Subcutaneous preadipocyte (primary cell): ENCODE measurements around the gene KRTAP1-1. TPM values are rescaled to one million over a fixed set of nuclear protein-coding genes. Genes with fewer than 3 reads are reported as not detected.

Experiments used
- small RNA-seq: library from RNA; depleted of rRNA; stranded (forward); fragments of <200 nt; gene quantifications from one replicate; pipeline ENCODE3, GENCODE V24; 2012
- total RNA-seq: library from RNA; depleted of rRNA; stranded (reverse); fragments of >200 nt; gene quantifications from 2 replicates; pipeline ENCODE4 v1.2.3, GENCODE V29; 2012

The KRTAP1-1 gene
- total RNA-seq, result not detected in 2 replicates

GRCh38 chr17:41040783-41041571, at the start of gene KRTAP1-1:
KRTAP1-1 (minus strand) TSS chr17:41041450; CDS start chr17:41041397, 53 bp downstream.

GRCh38 chr17:41084100-41084856, 43.0 kb upstream of the KRTAP1-1 start, which contains the start of gene KRTAP4-7:
KRTAP4-7 (plus strand) TSS chr17:41084150; CDS start chr17:41084207, 57 bp downstream.

GRCh38 chr17:41065829-41066624, 24.8 kb upstream of the KRTAP1-1 start, which contains the start of gene KRTAP2-4:
KRTAP2-4 (minus strand) TSS chr17:41065879; CDS start chr17:41065845, 34 bp downstream.

GRCh38 chr17:41060052-41060604, 18.9 kb upstream of the KRTAP1-1 start, which contains the start of gene KRTAP2-3:
KRTAP2-3 (minus strand) TSS chr17:41060114; CDS start chr17:41060050, 64 bp downstream.

GRCh38 chr17:41055130-41055529, 13.9 kb upstream of the KRTAP1-1 start, which contains the start of gene KRTAP2-2:
KRTAP2-2 (minus strand) TSS chr17:41055230; CDS start chr17:41055211, 19 bp downstream.

GRCh38 chr17:41046735-41047465, 5.7 kb upstream of the KRTAP1-1 start, which contains the start of gene KRTAP2-1:
KRTAP2-1 (minus strand) TSS chr17:41047316; CDS start chr17:41047267, 49 bp downstream.

GRCh38 chr17:41034346-41034935, 6.8 kb downstream of the KRTAP1-1 start, which contains the start of gene KRTAP1-3:
KRTAP1-3 (minus strand) TSS chr17:41034874; CDS start chr17:41034821, 53 bp downstream.

GRCh38 chr17:41029633-41030245, 11.5 kb downstream of the KRTAP1-1 start, which contains the start of gene KRTAP1-4:
KRTAP1-4 (minus strand) TSS chr17:41030195; CDS start chr17:41030078, 117 bp downstream.

GRCh38 chr17:41026715-41027471, 14.4 kb downstream of the KRTAP1-1 start, which contains the start of gene KRTAP1-5:
KRTAP1-5 (minus strand) TSS chr17:41027208; CDS start chr17:41027155, 53 bp downstream.

GRCh38 chr17:41008811-41009210, 32.4 kb downstream of the KRTAP1-1 start, which contains the start of gene KRTAP3-1:
KRTAP3-1 (minus strand) TSS chr17:41009128; CDS start chr17:41009074, 54 bp downstream.

GRCh38 chr17:40999563-40999962, 41.7 kb downstream of the KRTAP1-1 start, which contains the start of gene KRTAP3-2:
KRTAP3-2 (minus strand) TSS chr17:40999906; CDS start chr17:40999853, 53 bp downstream.

GRCh38 chr17:40993839-40994238, 47.4 kb downstream of the KRTAP1-1 start, which contains the start of gene KRTAP3-3:
KRTAP3-3 (minus strand) TSS chr17:40994164; CDS start chr17:40994097, 67 bp downstream.

Small RNA genes within 50 kb of the gene (small RNA-seq; reads per million reads assigned to genes)
- not detected for gene KRTAP3-4P

Other genes starting within 250 kb of the KRTAP1-1 start
- gene KRT28, start 241.5 kb downstream of the KRTAP1-1 start, total RNA-seq, result not detected in 2 replicates
- 0.37 and 2.2 TPM in 2 replicates for gene KRT10, start 218.8 kb downstream of the KRTAP1-1 start, total RNA-seq
- not detected in 2 replicates for gene KRT12, start 174.2 kb downstream of the KRTAP1-1 start, total RNA-seq
- not detected in 2 replicates for gene KRT20, start 156.2 kb downstream of the KRTAP1-1 start, total RNA-seq
- not detected in 2 replicates for gene KRT23, start 103.8 kb downstream of the KRTAP1-1 start, total RNA-seq
- gene KRT39, start 74.5 kb downstream of the KRTAP1-1 start, total RNA-seq, result not detected in 2 replicates
- gene KRT40, start 57.1 kb downstream of the KRTAP1-1 start, total RNA-seq, result not detected in 2 replicates
- not detected in 2 replicates for gene KRTAP3-3, start 47.3 kb downstream of the KRTAP1-1 start, total RNA-seq
- not detected in 2 replicates for gene KRTAP3-2, start 41.5 kb downstream of the KRTAP1-1 start, total RNA-seq
- gene KRTAP3-1, start 32.3 kb downstream of the KRTAP1-1 start, total RNA-seq, result not detected in 2 replicates
- gene KRTAP1-5, start 14.2 kb downstream of the KRTAP1-1 start, total RNA-seq, result 1.1 and 1.6 TPM in 2 replicates
- not detected in 2 replicates for gene KRTAP1-4, start 11.3 kb downstream of the KRTAP1-1 start, total RNA-seq
- gene KRTAP1-3, start 6.6 kb downstream of the KRTAP1-1 start, total RNA-seq, result not detected in 2 replicates
- not detected in 2 replicates for gene KRTAP2-1, start 5.9 kb upstream of the KRTAP1-1 start, total RNA-seq
- not detected in 2 replicates for gene KRTAP2-2, start 13.8 kb upstream of the KRTAP1-1 start, total RNA-seq
- gene KRTAP2-3, start 18.7 kb upstream of the KRTAP1-1 start, total RNA-seq, result not detected in 2 replicates
- not detected in 2 replicates for gene KRTAP2-4, start 24.4 kb upstream of the KRTAP1-1 start, total RNA-seq
- gene KRTAP4-7, start 42.7 kb upstream of the KRTAP1-1 start, total RNA-seq, result not detected in 2 replicates
- gene KRTAP4-8, start 56.7 kb upstream of the KRTAP1-1 start, total RNA-seq, result not detected in 2 replicates
- not detected in 2 replicates for gene KRTAP4-16, start 60.8 kb upstream of the KRTAP1-1 start, total RNA-seq
- not detected in 2 replicates for gene KRTAP4-9, start 63.9 kb upstream of the KRTAP1-1 start, total RNA-seq
- gene KRTAP4-11, start 76.9 kb upstream of the KRTAP1-1 start, total RNA-seq, result not detected in 2 replicates
- not detected in 2 replicates for gene KRTAP4-12, start 82.7 kb upstream of the KRTAP1-1 start, total RNA-seq
- not detected in 2 replicates for gene KRTAP4-6, start 99.1 kb upstream of the KRTAP1-1 start, total RNA-seq
- not detected in 2 replicates for gene KRTAP4-5, start 108.4 kb upstream of the KRTAP1-1 start, total RNA-seq
- not detected in 2 replicates for gene KRTAP4-4, start 119.3 kb upstream of the KRTAP1-1 start, total RNA-seq
- gene KRTAP4-3, start 126.8 kb upstream of the KRTAP1-1 start, total RNA-seq, result not detected in 2 replicates
- not detected in 2 replicates for gene KRTAP4-2, start 136.8 kb upstream of the KRTAP1-1 start, total RNA-seq
- gene KRTAP4-1, start 143.5 kb upstream of the KRTAP1-1 start, total RNA-seq, result not detected in 2 replicates
- gene KRTAP9-1, start 148.4 kb upstream of the KRTAP1-1 start, total RNA-seq, result not detected in 2 replicates
- gene KRTAP9-2, start 185.2 kb upstream of the KRTAP1-1 start, total RNA-seq, result not detected in 2 replicates
- gene KRTAP9-3, start 191.0 kb upstream of the KRTAP1-1 start, total RNA-seq, result not detected in 2 replicates
- not detected in 2 replicates for gene KRTAP9-8, start 196.5 kb upstream of the KRTAP1-1 start, total RNA-seq
- gene KRTAP9-4, start 208.2 kb upstream of the KRTAP1-1 start, total RNA-seq, result not detected in 2 replicates
- gene KRTAP9-9, start 213.9 kb upstream of the KRTAP1-1 start, total RNA-seq, result not detected in 2 replicates
- not detected in 2 replicates for gene KRTAP9-6, start 223.9 kb upstream of the KRTAP1-1 start, total RNA-seq
- gene KRTAP9-7, start 234.2 kb upstream of the KRTAP1-1 start, total RNA-seq, result not detected in 2 replicates